ENCODE data around the gene DSCAM. TPM values are rescaled to one million over a fixed set of nuclear protein-coding genes. Genes with fewer than 3 reads are reported as not detected.
"Not testable (repeated sequence)": the region's sequence is repeated elsewhere in the genome, so short reads cannot be mapped to it uniquely, and the experiment has no call there.

Gene DSCAM
- total RNA-seq, 2 donors from 2014 or later, result not detected

DNA sequence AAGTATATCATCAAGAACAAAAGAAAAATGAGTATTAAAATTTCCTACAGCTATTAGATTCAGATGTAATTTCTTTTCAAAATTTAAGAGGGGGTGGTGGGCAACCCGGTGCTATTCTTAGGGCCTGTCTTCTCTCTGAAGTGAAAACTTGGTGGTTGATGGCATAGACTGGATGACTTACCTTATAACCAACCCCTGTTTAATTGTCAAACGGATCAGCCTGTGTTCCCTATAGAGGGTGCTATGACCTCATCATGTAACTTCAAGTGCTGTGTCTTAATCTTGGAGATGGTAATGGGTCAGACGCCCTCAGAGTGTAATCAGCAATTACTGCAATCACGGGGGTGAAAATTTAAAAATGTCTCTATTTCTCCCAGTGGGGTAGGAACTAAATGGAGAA lies 803.5 kb downstream of the DSCAM start:
- intact Hi-C loops (cut with DNase I), result no loop called here
- no peak for ATAC-seq
- no peak for DNase-seq

GRCh38 chr21:40041446-40041845 lies 805.5 kb downstream of the DSCAM start:
- intact Hi-C loops (cut with DNase I), result no loop called here
- no peak for DNase-seq
- no peak for ATAC-seq

- DNase-seq; ATAC-seq; intact Hi-C loops (cut with DNase I): not testable (repeated sequence)
Observed at GRCh38 chr21:40033156-40033782, 813.7 kb downstream of the DSCAM start.

DNA sequence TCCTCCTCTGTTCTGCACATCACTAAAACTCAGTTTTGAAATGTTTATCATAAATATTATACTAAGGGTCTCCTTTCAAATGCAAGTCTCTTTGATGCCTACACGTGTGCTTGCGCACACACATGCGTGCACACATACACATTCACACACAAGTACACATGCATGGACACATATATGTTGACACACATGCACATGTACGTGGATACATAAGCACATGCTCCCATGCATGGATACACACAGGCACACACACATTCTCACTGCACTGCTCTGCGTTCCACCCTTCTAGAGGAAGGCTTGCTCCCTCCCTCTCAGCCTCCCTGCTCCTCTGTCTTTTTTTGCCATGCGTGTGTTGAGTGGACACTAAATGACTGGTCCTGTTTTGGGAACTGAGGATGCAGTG lies 817.1 kb downstream of the DSCAM start:
- DNase-seq (no peak), ATAC-seq (no peak)
- intact Hi-C loops (cut with DNase I), result no loop called here

DNA sequence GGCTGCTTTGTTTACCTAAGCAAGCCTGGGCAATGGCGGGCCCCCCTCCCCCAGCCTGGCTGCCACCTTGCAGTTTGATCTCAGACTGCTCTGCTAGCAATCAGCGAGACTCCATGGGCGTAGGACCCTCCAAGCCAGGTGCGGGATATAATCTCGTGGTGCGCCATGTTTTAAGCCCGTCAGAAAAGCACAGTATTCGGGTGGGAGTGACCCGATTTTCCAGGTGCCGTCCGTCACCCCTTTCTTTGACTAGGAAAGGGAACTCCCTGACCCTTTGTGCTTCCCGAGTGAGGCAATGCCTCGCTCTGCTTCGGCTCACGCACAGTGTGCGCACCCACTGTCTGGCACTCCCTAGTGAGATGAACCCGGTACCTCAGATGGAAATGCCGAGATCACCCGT lies 818.6 kb downstream of the DSCAM start:
- ATAC-seq; DNase-seq; intact Hi-C loops (cut with DNase I): not testable (repeated sequence)

GRCh38 chr21:40021558-40022351 lies 825.2 kb downstream of the DSCAM start:
- intact Hi-C loops (cut with DNase I), result no loop called here
- ATAC-seq, result no peak
- no peak for DNase-seq

DNA sequence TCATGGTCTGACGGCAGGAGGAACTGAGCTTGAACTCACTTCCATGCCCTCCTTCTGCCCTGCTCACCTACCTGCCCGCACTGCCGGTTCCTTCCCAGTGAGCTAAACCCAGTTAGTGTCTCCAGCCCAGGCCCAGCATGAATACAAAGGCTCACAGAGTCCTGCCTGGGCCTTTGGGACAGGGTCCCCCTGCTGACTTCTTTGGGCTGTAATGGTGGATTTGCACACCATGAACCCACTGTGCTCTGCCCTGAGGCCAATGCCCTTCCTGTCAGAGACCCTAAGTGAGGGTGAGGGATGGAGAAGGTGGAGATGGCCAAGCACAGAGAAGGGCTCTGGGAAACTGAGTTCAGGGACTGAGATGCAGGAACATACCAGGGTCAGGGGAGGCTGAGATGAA lies 826.3 kb downstream of the DSCAM start:
- DNase-seq (no peak), ATAC-seq (no peak)
- intact Hi-C loops (cut with DNase I), result no loop called here

- ATAC-seq, result no peak
- intact Hi-C loops (cut with DNase I), result no loop called here
- no peak for DNase-seq
Observed at GRCh38 chr21:40018871-40019475, 828.0 kb downstream of the DSCAM start.

- ATAC-seq, result no peak
- intact Hi-C loops (cut with DNase I), result no loop called here
- DNase-seq, result no peak
Observed at GRCh38 chr21:40016667-40017066, 830.3 kb downstream of the DSCAM start.

DNA sequence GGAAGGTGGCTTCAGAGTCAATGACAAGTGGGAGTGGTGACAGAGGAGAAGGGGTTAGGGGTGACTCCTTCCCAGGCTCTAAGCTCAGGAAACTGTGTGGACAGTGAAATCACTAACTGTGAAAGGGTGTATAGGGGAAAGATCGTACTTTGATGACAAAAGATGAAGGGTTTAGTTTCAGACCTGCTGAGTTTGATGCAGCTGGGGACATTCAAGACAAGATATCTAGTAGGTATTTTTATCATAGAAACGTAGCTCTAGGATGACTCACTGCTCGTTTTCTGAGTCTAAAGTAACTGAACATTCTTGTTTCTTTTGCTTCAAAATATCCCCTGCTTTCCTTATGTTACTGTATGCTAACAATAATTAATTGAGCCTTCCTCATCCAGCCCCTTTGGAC lies 830.7 kb downstream of the DSCAM start:
- intact Hi-C loops (cut with DNase I), result no loop called here
- no peak for DNase-seq
- ATAC-seq, result no peak

DNA sequence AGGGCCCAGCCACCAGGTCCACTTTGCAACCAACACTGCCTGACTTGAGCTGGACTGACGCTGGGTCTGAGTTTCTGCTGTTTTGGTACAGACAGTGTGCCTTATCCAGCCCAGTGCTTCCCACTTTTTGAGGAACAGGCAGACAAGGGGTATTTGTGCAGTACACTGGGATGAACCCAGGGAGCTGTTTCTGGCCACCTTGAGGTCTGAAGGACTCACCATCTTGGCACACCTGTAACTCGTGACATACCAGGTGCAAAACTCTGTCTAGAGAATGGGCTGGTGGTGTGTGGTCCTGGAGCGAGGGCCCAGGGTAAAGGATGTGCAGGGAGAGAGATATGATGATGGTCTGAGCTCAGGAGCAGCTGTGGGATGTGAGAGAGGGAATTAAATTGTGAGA lies 831.1 kb downstream of the DSCAM start:
- ATAC-seq, result no peak
- intact Hi-C loops (cut with DNase I), result no loop called here
- DNase-seq, result no peak

- DNase-seq, result no peak
- no peak for ATAC-seq
- intact Hi-C loops (cut with DNase I), result no loop called here
Observed at GRCh38 chr21:40014394-40014793, 832.6 kb downstream of the DSCAM start.

- intact Hi-C loops (cut with DNase I), result no loop called here
- no peak for DNase-seq
- no peak for ATAC-seq
Observed at GRCh38 chr21:40013001-40013735, 833.8 kb downstream of the DSCAM start.

GRCh38 chr21:40011371-40011770 lies 835.6 kb downstream of the DSCAM start:
- intact Hi-C loops (cut with DNase I), result no loop called here
- ATAC-seq (no peak), DNase-seq (no peak)

- DNase-seq, result no peak
- ATAC-seq, result no peak
- intact Hi-C loops (cut with DNase I), result no loop called here
Observed at GRCh38 chr21:40002978-40003377, 844.0 kb downstream of the DSCAM start.

GRCh38 chr21:39984286-39984991 lies 862.5 kb downstream of the DSCAM start:
- intact Hi-C loops (cut with DNase I), result no loop called here
- no peak for ATAC-seq
- DNase-seq, result no peak

GRCh38 chr21:39980241-39980820 lies 866.6 kb downstream of the DSCAM start:
- ATAC-seq, result no peak
- no peak for DNase-seq
- intact Hi-C loops (cut with DNase I), result no loop called here

GRCh38 chr21:39979321-39979720 lies 867.6 kb downstream of the DSCAM start:
- intact Hi-C loops (cut with DNase I), result no loop called here
- ATAC-seq (no peak), DNase-seq (no peak)

DNA sequence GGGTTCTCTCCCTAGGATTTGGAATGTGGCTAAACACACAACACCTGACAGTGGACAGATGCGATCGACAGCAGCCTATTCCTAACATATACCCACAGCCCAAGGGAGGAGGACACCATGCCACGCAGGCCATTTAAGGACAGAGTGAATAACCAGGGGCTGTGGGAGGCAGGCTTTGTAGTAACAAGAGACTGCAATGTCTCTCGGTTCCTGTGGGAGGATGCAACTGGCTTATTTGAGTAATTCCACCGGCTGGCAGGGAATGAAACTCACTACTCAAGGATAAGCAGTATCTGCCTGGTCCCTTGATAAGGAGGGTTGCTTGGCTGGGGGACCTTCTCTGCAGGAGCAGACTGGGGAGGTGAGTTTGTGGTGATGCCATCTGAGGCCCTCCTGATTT lies 870.2 kb downstream of the DSCAM start:
- ATAC-seq, result peak in 1 of 2 donors; percentile 36
- DNase-seq, result no peak
- intact Hi-C loops (cut with DNase I), result no loop called here

Data from left cardiac atrium (tissue), 4 donors.